ENCODE measurements around the gene NUP93. TPM values are rescaled to one million over a fixed set of nuclear protein-coding genes. Genes with fewer than 3 reads are reported as not detected.

The NUP93 gene
- polyA plus RNA-seq, 1 experiment = 61.2 TPM

DNA sequence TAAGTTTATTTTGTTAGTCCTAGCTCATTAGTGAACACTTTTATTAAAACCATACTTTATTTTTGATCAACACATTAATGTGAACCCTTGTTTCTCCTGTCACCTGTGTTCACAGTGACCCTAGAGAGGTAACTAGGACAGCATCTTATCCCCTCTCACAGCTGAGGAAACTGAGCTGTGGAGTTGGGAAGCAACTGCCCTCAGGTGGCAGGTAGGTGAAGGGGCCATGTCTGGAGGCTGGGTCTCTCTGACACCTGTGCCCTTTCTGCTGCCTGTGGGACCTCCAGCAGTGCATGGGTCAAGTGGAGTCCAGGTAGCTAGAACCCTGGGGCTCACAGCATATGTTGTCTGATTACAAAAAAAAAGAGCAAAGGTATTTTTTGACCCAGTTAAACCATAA, 112.2 kb downstream of the NUP93 start:
- DNase-seq (ENCODE audit: low read depth) = no peak
- no peak for TF ChIP-seq CTCF (IDR thresholded peaks at IDR 0.05; ENCODE audit: insufficient read depth, low read depth, low read length)
- H3K4me3 ChIP-seq (ENCODE audit: low read depth, low read length) = no peak overlapping the region
- ChIA-PET CTCF (interaction anchor here (1.0 to 1.7 kb wide), 3 partner anchors 9 to 109 kb away, joined by 3 to 5 read pairs (median 4); no protein-coding TSS in a partner anchor), POLR2A (interaction anchor here (0.7 kb wide), 1 partner anchor 19 kb away, joined by 6 read pairs; no protein-coding TSS in a partner anchor)
- H3K36me3 ChIP-seq (ENCODE audit: control insufficient read depth, insufficient read depth, low read length) = peaks cover 3% of the 10 kb centered on the region
- H3K27me3 ChIP-seq (ENCODE audit: control insufficient read depth, insufficient read depth, low read length) = no peaks in the 10 kb centered on the region

- POLR2A ChIA-PET = no interaction called here
- no peak overlapping the region for H3K4me3 ChIP-seq (ENCODE audit: low read depth, low read length)
- H3K27me3 ChIP-seq (ENCODE audit: control insufficient read depth, insufficient read depth, low read length) = no peaks in the 10 kb centered on the region
- peaks cover 3% of the 10 kb centered on the region for H3K36me3 ChIP-seq (ENCODE audit: control insufficient read depth, insufficient read depth, low read length)
- CTCF ChIA-PET = interaction anchor here (0.8 kb wide), 1 partner anchor 16 kb away, joined by 3 read pairs; no protein-coding TSS in a partner anchor
- no peak for DNase-seq (ENCODE audit: low read depth)
- TF ChIP-seq CTCF (IDR thresholded peaks at IDR 0.05; ENCODE audit: insufficient read depth, low read depth, low read length) = no peak
These were observed 114.1 kb downstream of the NUP93 start for GRCh38 chr16:56844056-56844455.

DNA sequence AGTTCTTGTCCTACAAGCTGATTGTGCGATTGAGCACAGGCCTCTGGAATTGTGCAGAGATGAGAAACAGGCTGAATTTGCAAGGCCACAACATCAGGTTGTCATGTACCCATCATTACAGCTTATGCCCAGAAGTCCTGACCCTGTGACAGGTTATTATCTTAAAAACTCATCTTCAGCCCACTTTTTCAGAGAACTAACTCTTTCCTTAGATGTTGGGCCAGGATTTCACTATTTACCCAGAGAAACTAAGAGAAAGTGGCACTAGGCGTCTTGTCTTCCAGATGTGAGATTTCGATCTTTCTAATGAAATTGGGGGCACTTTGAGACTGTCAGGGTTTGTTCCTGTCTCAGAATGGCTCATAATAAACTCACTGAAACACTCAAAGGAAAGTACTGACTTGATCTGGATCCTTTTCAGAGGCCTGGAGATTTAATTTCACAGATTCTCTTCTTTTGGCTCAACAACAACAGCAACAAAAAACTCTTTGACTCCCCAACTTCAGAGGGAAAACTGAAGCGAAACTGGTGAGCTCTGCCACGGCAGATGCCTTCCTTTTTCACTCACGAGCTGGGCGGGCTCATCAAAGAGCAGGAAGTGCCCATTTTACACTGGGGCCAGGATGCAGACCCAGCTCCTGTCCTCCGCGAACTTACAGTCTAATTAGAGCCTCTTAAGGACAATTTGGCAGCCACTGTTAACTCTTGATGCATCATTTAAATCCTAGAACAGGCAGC, 117.4 kb downstream of the NUP93 start:
- no peak for TF ChIP-seq CTCF (IDR thresholded peaks at IDR 0.05; ENCODE audit: insufficient read depth, low read depth, low read length)
- CTCF ChIA-PET = interaction anchor here (0.6 to 11.4 kb wide), 5 partner anchors 22 to 104 kb away, joined by 3 to 135 read pairs (median 3); no protein-coding TSS in a partner anchor

GRCh38 chr16:56848029-56848936, 118.4 kb downstream of the NUP93 start:
- no peak for DNase-seq (ENCODE audit: low read depth)
- H3K27me3 ChIP-seq (ENCODE audit: control insufficient read depth, insufficient read depth, low read length) = no peaks in the 10 kb centered on the region
- H3K36me3 ChIP-seq (ENCODE audit: control insufficient read depth, insufficient read depth, low read length) = no peaks in the 10 kb centered on the region
- H3K4me3 ChIP-seq (ENCODE audit: low read depth, low read length) = no peak overlapping the region
- no peak for TF ChIP-seq CTCF (IDR thresholded peaks at IDR 0.05; ENCODE audit: insufficient read depth, low read depth, low read length)
- CTCF ChIA-PET = interaction anchor here (0.7 to 11.4 kb wide), 4 partner anchors 23 to 103 kb away, joined by 3 to 135 read pairs (median 3); no protein-coding TSS in a partner anchor
- POLR2A ChIA-PET = interaction anchor here (0.6 kb wide), 1 partner anchor 337 kb away, joined by 3 read pairs; the partner anchor contains the start of gene PSME3IP1

More for the DNA sequence above, 117.4 kb downstream of the NUP93 start:
- H3K36me3 ChIP-seq (ENCODE audit: control insufficient read depth, insufficient read depth, low read length) = no peaks in the 10 kb centered on the region; the same call in 1 of the 2 replicates
- no peak for DNase-seq (ENCODE audit: low read depth)
- no peak overlapping the region for H3K4me3 ChIP-seq (ENCODE audit: low read depth, low read length)
- H3K27me3 ChIP-seq (ENCODE audit: control insufficient read depth, insufficient read depth, low read length) = no peaks in the 10 kb centered on the region
- POLR2A ChIA-PET = no interaction called here

All from BJ (cell line).